ENCODE measurements around the gene SALL3.

DNA sequence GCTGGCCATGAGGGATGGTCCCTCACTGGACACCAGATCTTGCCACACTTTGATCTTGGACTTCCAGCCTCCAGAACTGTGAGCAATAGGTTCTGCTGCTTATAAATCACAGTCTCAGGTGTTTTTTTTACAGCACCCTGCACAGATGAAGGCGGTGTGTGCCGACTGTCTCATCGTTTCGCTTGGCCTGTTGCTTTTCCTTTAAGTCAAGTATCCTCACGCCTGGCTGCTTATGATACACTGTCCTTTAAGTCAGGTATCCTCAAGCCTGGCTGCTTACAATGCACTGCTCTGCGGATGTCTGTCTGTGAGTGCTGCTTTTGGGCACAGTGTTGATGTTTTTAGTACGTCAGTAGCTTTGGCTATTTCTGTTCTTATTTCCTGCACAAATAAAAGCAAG is 40.3 kb downstream of the SALL3 start:
- no peak for TF ChIP-seq CTCF (IDR thresholded peaks at IDR 0.05 in 8 of 11, conservative IDR thresholded peaks at IDR 0.05 in 3 of 11)
- TF ChIP-seq POLR2A (IDR thresholded peaks at IDR 0.05): no peak
- TF ChIP-seq POLR2AphosphoS5 (IDR thresholded peaks at IDR 0.05): no peak
